OCI-LY3 (cell line): ENCODE results near the gene ZNF804A.

Experiments
- EZH2phosphoT487 ChIP-seq: fragments of 200-600 bp; shearing (Covaris generic); IDR thresholded peaks from 2 replicates; pipeline ENCODE4 v1.6.1; 2018; ENCODE audit warnings: antibody characterized with exemption, mixed run types, low read depth
- TF ChIP-seq, protein P1 (sequence below): fragments of 200-600, 300-600 bp; sonication (generic); IDR thresholded peaks from 2 replicates; pipeline ENCODE4 v1.5.1; 2014; ENCODE audit warnings: antibody characterized with exemption, low read length, low read depth

DNA sequence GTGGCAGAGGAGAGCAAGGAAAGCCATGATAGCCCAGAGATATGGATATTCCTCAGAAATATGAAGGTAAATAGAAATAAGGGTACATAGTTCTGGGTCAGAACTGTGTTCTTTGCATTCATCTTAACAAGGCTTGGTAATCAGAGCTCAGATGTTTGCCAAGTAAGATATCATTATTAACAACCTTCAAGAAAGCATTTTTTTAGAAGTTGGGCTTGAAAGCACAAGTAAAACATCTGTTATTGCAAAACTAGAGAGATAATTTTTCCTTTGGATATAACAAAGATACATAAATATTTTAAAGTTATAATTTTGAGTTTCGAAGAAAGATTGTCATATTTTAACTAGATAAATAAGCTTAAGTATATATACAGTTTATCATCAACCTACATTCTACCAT is 171.4 kb downstream of the ZNF804A start:
- TF ChIP-seq, protein P1, sequence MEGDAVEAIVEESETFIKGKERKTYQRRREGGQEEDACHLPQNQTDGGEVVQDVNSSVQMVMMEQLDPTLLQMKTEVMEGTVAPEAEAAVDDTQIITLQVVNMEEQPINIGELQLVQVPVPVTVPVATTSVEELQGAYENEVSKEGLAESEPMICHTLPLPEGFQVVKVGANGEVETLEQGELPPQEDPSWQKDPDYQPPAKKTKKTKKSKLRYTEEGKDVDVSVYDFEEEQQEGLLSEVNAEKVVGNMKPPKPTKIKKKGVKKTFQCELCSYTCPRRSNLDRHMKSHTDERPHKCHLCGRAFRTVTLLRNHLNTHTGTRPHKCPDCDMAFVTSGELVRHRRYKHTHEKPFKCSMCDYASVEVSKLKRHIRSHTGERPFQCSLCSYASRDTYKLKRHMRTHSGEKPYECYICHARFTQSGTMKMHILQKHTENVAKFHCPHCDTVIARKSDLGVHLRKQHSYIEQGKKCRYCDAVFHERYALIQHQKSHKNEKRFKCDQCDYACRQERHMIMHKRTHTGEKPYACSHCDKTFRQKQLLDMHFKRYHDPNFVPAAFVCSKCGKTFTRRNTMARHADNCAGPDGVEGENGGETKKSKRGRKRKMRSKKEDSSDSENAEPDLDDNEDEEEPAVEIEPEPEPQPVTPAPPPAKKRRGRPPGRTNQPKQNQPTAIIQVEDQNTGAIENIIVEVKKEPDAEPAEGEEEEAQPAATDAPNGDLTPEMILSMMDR = no peak
- TF ChIP-seq EZH2phosphoT487 = no peak
